ENCODE measurements around the gene CFAP74. TPM values are rescaled to one million over a fixed set of nuclear protein-coding genes. Genes with fewer than 3 reads are reported as not detected.

The CFAP74 gene
- total and polyA plus RNA-seq, 2 of the 13 experiments (the other 11 are each of a cell fraction or from before 2014, with no cell fraction given), result 0.27 to 0.62 TPM

GRCh38 chr1:1986451-1987141, 17.0 kb downstream of the CFAP74 start (continued):
- TF ChIP-seq ZNF274 (CRISPR knock-in tag; IDR thresholded peaks at IDR 0.05) (peak; percentile 65), WIZ (CRISPR knock-in tag; IDR thresholded peaks at IDR 0.05) (no peak), POLR2AphosphoS2 (IDR thresholded peaks at IDR 0.05; ENCODE audit: low read depth, low read length) (no peak), KMT2A (CRISPR knock-in tag; IDR thresholded peaks at IDR 0.05) (no peak), ZNF441 (CRISPR knock-in tag; IDR thresholded peaks at IDR 0.05; ENCODE audit: borderline replicate concordance) (0 out of 2 replicates have a peak, but pooled peaks have one; percentile 41), EEA1 (CRISPR knock-in tag; IDR thresholded peaks at IDR 0.05; ENCODE audit: borderline replicate concordance) (no peak), JUND (CRISPR knock-in tag; IDR thresholded peaks at IDR 0.05) (no peak), ZNF44 (CRISPR knock-in tag; IDR thresholded peaks at IDR 0.05) (no peak), FLYWCH1 (CRISPR knock-in tag; IDR thresholded peaks at IDR 0.05) (no peak), PHF21A (CRISPR knock-in tag; IDR thresholded peaks at IDR 0.05) (peak; percentile 51; the same call in 1 of the 2 replicates), HDAC6 (IDR thresholded peaks at IDR 0.05; ENCODE audit: low read depth, low read length) (no peak), ZNF326 (CRISPR knock-in tag; IDR thresholded peaks at IDR 0.05; ENCODE audit: borderline replicate concordance) (no peak), POLR2AphosphoS5 (IDR thresholded peaks at IDR 0.05; ENCODE audit: low read depth, low read length) (no peak), GLMP (CRISPR knock-in tag; IDR thresholded peaks at IDR 0.05; ENCODE audit: borderline replicate concordance) (no peak), ZNF335 (CRISPR knock-in tag; IDR thresholded peaks at IDR 0.05) (no peak), SP5 (CRISPR knock-in tag; IDR thresholded peaks at IDR 0.05; ENCODE audit: borderline replicate concordance, low read depth) (0 out of 2 replicates have a peak, but pooled peaks have one; percentile 22), HNRNPL (IDR thresholded peaks at IDR 0.05; ENCODE audit: low read depth, low read length) (peak; percentile 93), ZNF30 (CRISPR knock-in tag; IDR thresholded peaks at IDR 0.05) (no peak), BHLHE40 (IDR thresholded peaks at IDR 0.05; ENCODE audit: low read length) (no peak)
- TF ChIP-seq, protein P1, sequence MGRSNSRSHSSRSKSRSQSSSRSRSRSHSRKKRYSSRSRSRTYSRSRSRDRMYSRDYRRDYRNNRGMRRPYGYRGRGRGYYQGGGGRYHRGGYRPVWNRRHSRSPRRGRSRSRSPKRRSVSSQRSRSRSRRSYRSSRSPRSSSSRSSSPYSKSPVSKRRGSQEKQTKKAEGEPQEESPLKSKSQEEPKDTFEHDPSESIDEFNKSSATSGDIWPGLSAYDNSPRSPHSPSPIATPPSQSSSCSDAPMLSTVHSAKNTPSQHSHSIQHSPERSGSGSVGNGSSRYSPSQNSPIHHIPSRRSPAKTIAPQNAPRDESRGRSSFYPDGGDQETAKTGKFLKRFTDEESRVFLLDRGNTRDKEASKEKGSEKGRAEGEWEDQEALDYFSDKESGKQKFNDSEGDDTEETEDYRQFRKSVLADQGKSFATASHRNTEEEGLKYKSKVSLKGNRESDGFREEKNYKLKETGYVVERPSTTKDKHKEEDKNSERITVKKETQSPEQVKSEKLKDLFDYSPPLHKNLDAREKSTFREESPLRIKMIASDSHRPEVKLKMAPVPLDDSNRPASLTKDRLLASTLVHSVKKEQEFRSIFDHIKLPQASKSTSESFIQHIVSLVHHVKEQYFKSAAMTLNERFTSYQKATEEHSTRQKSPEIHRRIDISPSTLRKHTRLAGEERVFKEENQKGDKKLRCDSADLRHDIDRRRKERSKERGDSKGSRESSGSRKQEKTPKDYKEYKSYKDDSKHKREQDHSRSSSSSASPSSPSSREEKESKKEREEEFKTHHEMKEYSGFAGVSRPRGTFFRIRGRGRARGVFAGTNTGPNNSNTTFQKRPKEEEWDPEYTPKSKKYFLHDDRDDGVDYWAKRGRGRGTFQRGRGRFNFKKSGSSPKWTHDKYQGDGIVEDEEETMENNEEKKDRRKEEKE (IDR thresholded peaks at IDR 0.05), result no peak
- TF ChIP-seq, protein P2, sequence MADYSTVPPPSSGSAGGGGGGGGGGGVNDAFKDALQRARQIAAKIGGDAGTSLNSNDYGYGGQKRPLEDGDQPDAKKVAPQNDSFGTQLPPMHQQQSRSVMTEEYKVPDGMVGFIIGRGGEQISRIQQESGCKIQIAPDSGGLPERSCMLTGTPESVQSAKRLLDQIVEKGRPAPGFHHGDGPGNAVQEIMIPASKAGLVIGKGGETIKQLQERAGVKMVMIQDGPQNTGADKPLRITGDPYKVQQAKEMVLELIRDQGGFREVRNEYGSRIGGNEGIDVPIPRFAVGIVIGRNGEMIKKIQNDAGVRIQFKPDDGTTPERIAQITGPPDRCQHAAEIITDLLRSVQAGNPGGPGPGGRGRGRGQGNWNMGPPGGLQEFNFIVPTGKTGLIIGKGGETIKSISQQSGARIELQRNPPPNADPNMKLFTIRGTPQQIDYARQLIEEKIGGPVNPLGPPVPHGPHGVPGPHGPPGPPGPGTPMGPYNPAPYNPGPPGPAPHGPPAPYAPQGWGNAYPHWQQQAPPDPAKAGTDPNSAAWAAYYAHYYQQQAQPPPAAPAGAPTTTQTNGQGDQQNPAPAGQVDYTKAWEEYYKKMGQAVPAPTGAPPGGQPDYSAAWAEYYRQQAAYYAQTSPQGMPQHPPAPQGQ (CRISPR knock-in tag; IDR thresholded peaks at IDR 0.05; ENCODE audit: borderline replicate concordance), result no peak
- TF ChIP-seq, protein P3, sequence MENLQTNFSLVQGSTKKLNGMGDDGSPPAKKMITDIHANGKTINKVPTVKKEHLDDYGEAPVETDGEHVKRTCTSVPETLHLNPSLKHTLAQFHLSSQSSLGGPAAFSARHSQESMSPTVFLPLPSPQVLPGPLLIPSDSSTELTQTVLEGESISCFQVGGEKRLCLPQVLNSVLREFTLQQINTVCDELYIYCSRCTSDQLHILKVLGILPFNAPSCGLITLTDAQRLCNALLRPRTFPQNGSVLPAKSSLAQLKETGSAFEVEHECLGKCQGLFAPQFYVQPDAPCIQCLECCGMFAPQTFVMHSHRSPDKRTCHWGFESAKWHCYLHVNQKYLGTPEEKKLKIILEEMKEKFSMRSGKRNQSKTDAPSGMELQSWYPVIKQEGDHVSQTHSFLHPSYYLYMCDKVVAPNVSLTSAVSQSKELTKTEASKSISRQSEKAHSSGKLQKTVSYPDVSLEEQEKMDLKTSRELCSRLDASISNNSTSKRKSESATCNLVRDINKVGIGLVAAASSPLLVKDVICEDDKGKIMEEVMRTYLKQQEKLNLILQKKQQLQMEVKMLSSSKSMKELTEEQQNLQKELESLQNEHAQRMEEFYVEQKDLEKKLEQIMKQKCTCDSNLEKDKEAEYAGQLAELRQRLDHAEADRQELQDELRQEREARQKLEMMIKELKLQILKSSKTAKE (CRISPR knock-in tag; IDR thresholded peaks at IDR 0.05; ENCODE audit: borderline replicate concordance), result no peak

Measured in HepG2 (cell line).